HG03039 (cell line): ENCODE results near the gene CPT1A.

Source experiments
- ATAC-seq: cut with Tn5 transposase; IDR thresholded peaks from one replicate; pipeline ENCODE4 v1.9.1; 2021; ENCODE audit warnings: mild to moderate bottlenecking, moderate library complexity; ENCODE audit not compliant: unreplicated experiment

CPT1A gene

GRCh38 chr11:68854273-68854958 is 12.7 kb upstream of the CPT1A start:
- no peak for ATAC-seq

- ATAC-seq, result no peak
Measured at GRCh38 chr11:68852628-68853027, 10.9 kb upstream of the CPT1A start.

GRCh38 chr11:68848429-68848828 is 6.7 kb upstream of the CPT1A start:
- no peak for ATAC-seq

- ATAC-seq, result no peak
Measured at GRCh38 chr11:68847395-68847794, 5.7 kb upstream of the CPT1A start.

GRCh38 chr11:68845351-68846002 is 3.8 kb upstream of the CPT1A start:
- no peak for ATAC-seq

- ATAC-seq, result no peak
Measured at GRCh38 chr11:68844801-68845200, 3.1 kb upstream of the CPT1A start.

GRCh38 chr11:68844376-68844775 is 2.7 kb upstream of the CPT1A start:
- ATAC-seq, result no peak

GRCh38 chr11:68843703-68844312 is 2.1 kb upstream of the CPT1A start:
- peak; percentile 35 for ATAC-seq

GRCh38 chr11:68843052-68843561 is 1.4 kb upstream of the CPT1A start:
- ATAC-seq, result no peak

GRCh38 chr11:68842427-68843051 is 823 bp upstream of the CPT1A start:
- ATAC-seq, result no peak

GRCh38 chr11:68840661-68841653 is 759 bp downstream of the CPT1A start:
- ATAC-seq, result no peak

GRCh38 chr11:68839911-68840641 is 1.6 kb downstream of the CPT1A start:
- no peak for ATAC-seq

- ATAC-seq, result peak; percentile 36
Measured at GRCh38 chr11:68839054-68839865, 2.5 kb downstream of the CPT1A start.

- no peak for ATAC-seq
Measured at GRCh38 chr11:68838572-68838964, 3.1 kb downstream of the CPT1A start.

GRCh38 chr11:68837583-68838571 is 3.8 kb downstream of the CPT1A start:
- ATAC-seq, result no peak

- no peak for ATAC-seq
Measured at GRCh38 chr11:68835749-68836148, 6.0 kb downstream of the CPT1A start.

- no peak for ATAC-seq
Measured at GRCh38 chr11:68835328-68835727, 6.4 kb downstream of the CPT1A start.
